BLaER1 treated with 17β-estradiol and CSF1 and Interleukin-3, amounts not matched to agents 10 nM and 100 nM (cell line): ENCODE measurements around the gene TMEM169.
"Not testable (repeated sequence)": the region's sequence is repeated elsewhere in the genome, so short reads cannot be mapped to it uniquely, and the experiment has no call there.

ENCODE experiments used
- H3K27ac ChIP-seq, 11 experiments: shearing (Covaris generic); formaldehyde crosslinking; 2 replicates each; pipeline ENCODE4 v1.8.1; 2022
- H3K27me3 ChIP-seq, 11 experiments: shearing (Covaris generic); formaldehyde crosslinking; 2 replicates each; pipeline ENCODE4 v1.8.1; 2022
- H3K36me3 ChIP-seq, 11 experiments: shearing (Covaris generic); formaldehyde crosslinking; 2 replicates each; pipeline ENCODE4 v1.8.1; 2022
- H3K4me1 ChIP-seq, 10 experiments: shearing (Covaris generic); formaldehyde crosslinking; 2 replicates each; pipeline ENCODE4 v1.8.1; 2022
- H3K4me2 ChIP-seq, 11 experiments: shearing (Covaris generic); formaldehyde crosslinking; 2 replicates each; pipeline ENCODE4 v1.8.1; 2022
- H3K4me3 ChIP-seq, 10 experiments: shearing (Covaris generic); formaldehyde crosslinking; 2 replicates each; pipeline ENCODE4 v1.8.1; 2022
- H3K9ac ChIP-seq, 11 experiments: shearing (Covaris generic); formaldehyde crosslinking; 2 replicates each; pipeline ENCODE4 v1.8.1; 2022
- H3K9me3 ChIP-seq, 11 experiments: shearing (Covaris generic); formaldehyde crosslinking; replicated peaks in 1 of 11; 2 replicates each; pipeline ENCODE4 v1.8.1; 2022
- H4K20me1 ChIP-seq, 11 experiments: shearing (Covaris generic); formaldehyde crosslinking; 2 replicates each; pipeline ENCODE4 v1.8.1; 2022
- Cebpa-rat ChIP-seq, 11 experiments: shearing (Covaris generic); IDR thresholded peaks; 2 replicates each; pipeline ENCODE4 v1.8.1; 2022

TMEM169 gene

GRCh38 chr2:216075510-216076485 is 5.9 kb upstream of the TMEM169 start:
- no peak for TF ChIP-seq Cebpa-rat (IDR thresholded peaks at IDR 0.05)
- Histone ChIP-seq H3K4me1 (peaks cover 0 to 11% (median 6%) of the 10 kb centered on the region in 10 experiments; a peak in 8 of 20 replicates), H3K36me3 (no peaks in the 10 kb centered on the region), H3K27me3 (peaks cover 5 to 10% (median 9%) of the 10 kb centered on the region in 11 experiments), H4K20me1 (no peaks in the 10 kb centered on the region), H3K9me3 (peaks cover 0 to 3% (median 0%) of the 10 kb centered on the region in 11 experiments; a peak in 1 of 22 replicates), H3K27ac (no peak overlapping the region), H3K4me3 (no peak overlapping the region), H3K9ac (no peak overlapping the region), H3K4me2 (no peak overlapping the region)

GRCh38 chr2:216078776-216079175 is 2.9 kb upstream of the TMEM169 start:
- H3K4me2 ChIP-seq: no peak overlapping the region
- no peaks in the 10 kb centered on the region for H3K36me3 ChIP-seq
- no peak overlapping the region for H3K4me3 ChIP-seq
- peaks cover 28 to 40% (median 39%) of the 10 kb centered on the region in 11 experiments for H3K27me3 ChIP-seq
- H3K4me1 ChIP-seq: peaks cover 22 to 31% (median 25%) of the 10 kb centered on the region in 10 experiments
- no peak for TF ChIP-seq Cebpa-rat (IDR thresholded peaks at IDR 0.05)
- H3K9ac ChIP-seq: no peak overlapping the region
- H3K9me3 ChIP-seq: no peaks in the 10 kb centered on the region
- H4K20me1 ChIP-seq: no peaks in the 10 kb centered on the region
- H3K27ac ChIP-seq: no peak overlapping the region

- H4K20me1 ChIP-seq, H3K36me3 ChIP-seq, H3K9ac ChIP-seq, H3K9me3 ChIP-seq, H3K4me3 ChIP-seq, H3K27ac ChIP-seq, H3K4me2 ChIP-seq: not testable (repeated sequence)
- peaks cover 28 to 42% (median 40%) of the 10 kb centered on the region in 11 experiments for H3K27me3 ChIP-seq
- peaks cover 24 to 36% (median 29%) of the 10 kb centered on the region in 10 experiments for H3K4me1 ChIP-seq
Observed at GRCh38 chr2:216080048-216080447, 1.7 kb upstream of the TMEM169 start.

GRCh38 chr2:216081012-216081411 is 707 bp upstream of the TMEM169 start:
- H3K4me1 ChIP-seq: peaks cover 27 to 40% (median 32%) of the 10 kb centered on the region in 10 experiments
- H3K27ac ChIP-seq: no peak overlapping the region
- peak overlapping the region; percentile 73 to 97 (median 92) for H3K4me2 ChIP-seq
- peaks cover 28 to 42% (median 40%) of the 10 kb centered on the region in 11 experiments for H3K27me3 ChIP-seq
- no peaks in the 10 kb centered on the region for H3K9me3 ChIP-seq
- no peaks in the 10 kb centered on the region for H4K20me1 ChIP-seq
- H3K9ac ChIP-seq: peak overlapping the region in 4 of 11 experiments; percentile 16 to 46 (median 40); a peak in 3 of 22 replicates
- no peak for TF ChIP-seq Cebpa-rat (IDR thresholded peaks at IDR 0.05)
- no peaks in the 10 kb centered on the region for H3K36me3 ChIP-seq
- H3K4me3 ChIP-seq: peak overlapping the region; percentile 42 to 70 (median 58); a peak in 19 of 20 replicates

GRCh38 chr2:216082117-216082711 is 495 bp downstream of the TMEM169 start:
- TF ChIP-seq Cebpa-rat (IDR thresholded peaks at IDR 0.05): no peak
- no peaks in the 10 kb centered on the region for H3K9me3 ChIP-seq
- peaks cover 27 to 40% (median 32%) of the 10 kb centered on the region in 10 experiments for H3K4me1 ChIP-seq
- no peaks in the 10 kb centered on the region for H4K20me1 ChIP-seq
- no peak overlapping the region for H3K27ac ChIP-seq
- peaks cover 28 to 42% (median 40%) of the 10 kb centered on the region in 11 experiments for H3K27me3 ChIP-seq
- peak overlapping the region; percentile 42 to 70 (median 58) for H3K4me3 ChIP-seq
- peak overlapping the region in 10 of 11 experiments; percentile 8 to 62 (median 40); a peak in 11 of 22 replicates for H3K9ac ChIP-seq
- H3K36me3 ChIP-seq: no peaks in the 10 kb centered on the region
- H3K4me2 ChIP-seq: peak overlapping the region; percentile 73 to 97 (median 92)

- H3K27ac ChIP-seq: no peak overlapping the region
- H3K4me2 ChIP-seq: peak overlapping the region in 10 of 11 experiments; percentile 73 to 96 (median 92); a peak in 15 of 22 replicates
- no peaks in the 10 kb centered on the region for H3K9me3 ChIP-seq
- TF ChIP-seq Cebpa-rat (IDR thresholded peaks at IDR 0.05): no peak
- no peaks in the 10 kb centered on the region for H3K36me3 ChIP-seq
- no peaks in the 10 kb centered on the region for H4K20me1 ChIP-seq
- H3K4me1 ChIP-seq: peaks cover 27 to 40% (median 32%) of the 10 kb centered on the region in 10 experiments
- no peak overlapping the region; a peak in 1 of 20 replicates for H3K4me3 ChIP-seq
- H3K9ac ChIP-seq: no peak overlapping the region
- H3K27me3 ChIP-seq: peaks cover 28 to 42% (median 40%) of the 10 kb centered on the region in 11 experiments
Observed at GRCh38 chr2:216082805-216083204, 1.1 kb downstream of the TMEM169 start.

- no peak for TF ChIP-seq Cebpa-rat (IDR thresholded peaks at IDR 0.05)
- H3K9ac ChIP-seq: no peak overlapping the region
- H3K4me2 ChIP-seq: peak overlapping the region in 8 of 11 experiments; percentile 44 to 95 (median 67); a peak in 11 of 22 replicates
- no peaks in the 10 kb centered on the region for H3K9me3 ChIP-seq
- H3K27ac ChIP-seq: no peak overlapping the region
- H3K4me1 ChIP-seq: peaks cover 27 to 40% (median 32%) of the 10 kb centered on the region in 10 experiments
- no peaks in the 10 kb centered on the region for H3K36me3 ChIP-seq
- no peaks in the 10 kb centered on the region for H4K20me1 ChIP-seq
- H3K4me3 ChIP-seq: no peak overlapping the region
- H3K27me3 ChIP-seq: peaks cover 28 to 42% (median 40%) of the 10 kb centered on the region in 11 experiments
Observed at GRCh38 chr2:216083464-216084281, 2.0 kb downstream of the TMEM169 start.

GRCh38 chr2:216084547-216084946 is 2.8 kb downstream of the TMEM169 start:
- Histone ChIP-seq H3K4me3 (no peak overlapping the region), H3K4me2 (peak overlapping the region; percentile 24 to 71 (median 49); a peak in 21 of 22 replicates), H3K9ac (no peak overlapping the region), H3K4me1 (peaks cover 27 to 40% (median 32%) of the 10 kb centered on the region in 10 experiments), H3K27ac (no peak overlapping the region), H3K36me3 (no peaks in the 10 kb centered on the region), H3K27me3 (peaks cover 28 to 42% (median 40%) of the 10 kb centered on the region in 11 experiments), H3K9me3 (no peaks in the 10 kb centered on the region), H4K20me1 (no peaks in the 10 kb centered on the region)
- no peak for TF ChIP-seq Cebpa-rat (IDR thresholded peaks at IDR 0.05)
